DMS 273 treated with DMSO at 0.1 percent for 48 hours (cell line): Measurements from ENCODE around the gene PRDM16.

Experiments used
- DNase-seq: peaks from one replicate; lab custom pipeline; 2025; lab: John Stamatoyannopoulos, UW

The PRDM16 gene

DNA sequence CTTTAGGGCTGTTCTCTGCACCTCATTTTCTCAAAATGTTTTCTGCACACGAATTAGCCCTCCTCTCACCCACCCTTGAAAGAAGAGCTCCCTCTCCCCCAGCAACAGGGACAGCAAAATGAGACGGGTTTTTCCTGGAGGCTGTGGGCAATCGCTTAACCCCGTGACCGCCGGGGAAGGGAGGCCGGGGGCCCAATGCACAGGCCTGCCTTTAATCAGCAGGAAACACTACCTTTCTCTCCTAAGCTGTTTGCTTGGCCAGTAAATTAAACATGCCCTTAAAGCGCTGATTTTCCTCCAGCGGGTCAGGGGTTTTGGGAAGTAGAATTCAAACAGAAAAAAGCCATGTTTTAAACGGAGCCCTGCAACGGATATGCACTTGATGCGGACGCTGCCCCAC, 114.4 kb downstream of the PRDM16 start:
- DNase-seq = no peak

DNA sequence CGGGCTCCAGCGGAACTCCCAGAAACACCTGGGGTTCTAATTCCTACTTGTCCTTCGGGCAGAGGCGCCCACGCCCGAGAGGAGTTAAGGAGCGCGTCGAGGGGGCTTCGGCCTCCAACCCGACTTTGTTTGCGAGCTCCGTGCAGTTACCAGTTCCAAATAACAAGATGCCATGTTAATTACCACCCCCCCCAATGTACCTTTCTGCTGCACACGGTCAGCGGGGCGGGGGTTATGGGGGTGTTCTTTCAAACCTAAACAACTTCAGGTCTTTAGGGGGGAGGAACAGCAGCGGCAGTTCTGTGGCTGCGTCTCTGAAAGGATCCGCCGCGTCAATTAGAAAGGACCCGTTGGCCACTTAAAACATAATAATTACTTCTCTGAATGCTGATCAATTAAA, 114.8 kb downstream of the PRDM16 start:
- DNase-seq = no peak

DNA sequence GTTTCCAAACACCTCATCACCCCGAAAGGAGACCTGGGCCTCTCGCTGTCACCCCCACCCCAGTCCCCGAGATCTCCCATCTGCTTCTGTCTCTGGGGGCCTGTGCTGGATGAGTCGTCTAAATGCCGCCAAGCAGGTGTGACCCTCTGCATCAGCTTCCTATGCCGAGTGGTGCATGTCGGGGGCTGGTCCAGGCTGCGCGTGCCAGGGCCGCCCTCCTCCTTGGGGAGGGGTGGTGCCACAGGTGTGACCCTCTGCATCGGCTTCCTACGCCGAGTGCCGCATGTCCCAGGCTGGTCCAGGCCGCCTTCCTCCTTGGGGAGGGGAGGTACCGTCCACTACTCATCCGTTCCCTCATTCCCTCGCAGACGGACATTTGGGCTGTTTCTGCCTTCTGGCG, 115.7 kb downstream of the PRDM16 start:
- DNase-seq = no peak

DNA sequence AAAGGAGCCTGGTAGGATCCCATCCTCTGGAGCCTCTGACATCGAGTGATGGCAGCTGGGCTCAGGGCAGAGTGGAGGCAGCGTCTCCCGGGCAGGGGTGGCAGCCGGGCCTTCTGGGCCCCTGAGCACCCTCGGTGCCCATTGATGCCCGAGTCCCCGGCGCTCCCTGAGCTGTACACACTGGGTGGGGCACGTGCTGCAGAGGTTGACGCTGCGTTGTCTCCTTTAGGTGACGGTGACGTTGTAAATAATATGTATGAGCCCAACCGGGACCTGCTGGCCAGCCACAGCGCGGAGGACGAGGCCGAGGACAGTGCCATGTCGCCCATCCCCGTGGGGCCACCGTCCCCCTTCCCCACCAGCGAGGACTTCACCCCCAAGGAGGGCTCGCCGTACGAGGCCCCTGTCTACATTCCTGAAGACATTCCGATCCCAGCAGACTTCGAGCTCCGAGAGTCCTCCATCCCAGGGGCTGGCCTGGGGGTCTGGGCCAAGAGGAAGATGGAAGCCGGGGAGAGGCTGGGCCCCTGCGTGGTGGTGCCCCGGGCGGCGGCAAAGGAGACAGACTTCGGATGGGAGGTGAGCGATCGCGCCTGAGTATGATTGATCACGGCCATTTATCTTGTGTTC, 117.0 kb downstream of the PRDM16 start:
- no peak for DNase-seq

DNA sequence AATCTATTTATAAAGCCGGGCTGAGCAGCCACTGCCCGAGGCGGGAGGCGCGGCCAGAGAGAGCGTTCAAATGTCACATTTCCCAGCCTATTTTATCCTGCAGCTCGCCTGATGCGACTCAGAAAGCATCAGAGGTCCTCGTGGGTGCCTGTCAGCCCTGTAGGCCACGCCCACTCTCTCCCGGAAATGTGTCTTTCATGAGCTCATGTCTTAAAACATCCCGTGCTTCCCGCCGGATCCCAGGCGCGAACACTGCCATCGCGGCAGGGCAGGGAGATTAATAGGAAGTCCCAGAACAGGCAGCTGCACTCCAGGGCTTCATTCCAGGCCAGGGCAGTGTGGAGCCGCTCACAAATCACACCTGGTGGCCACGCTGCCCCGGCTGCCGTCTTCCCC, 117.5 kb downstream of the PRDM16 start:
- no peak for DNase-seq

DNA sequence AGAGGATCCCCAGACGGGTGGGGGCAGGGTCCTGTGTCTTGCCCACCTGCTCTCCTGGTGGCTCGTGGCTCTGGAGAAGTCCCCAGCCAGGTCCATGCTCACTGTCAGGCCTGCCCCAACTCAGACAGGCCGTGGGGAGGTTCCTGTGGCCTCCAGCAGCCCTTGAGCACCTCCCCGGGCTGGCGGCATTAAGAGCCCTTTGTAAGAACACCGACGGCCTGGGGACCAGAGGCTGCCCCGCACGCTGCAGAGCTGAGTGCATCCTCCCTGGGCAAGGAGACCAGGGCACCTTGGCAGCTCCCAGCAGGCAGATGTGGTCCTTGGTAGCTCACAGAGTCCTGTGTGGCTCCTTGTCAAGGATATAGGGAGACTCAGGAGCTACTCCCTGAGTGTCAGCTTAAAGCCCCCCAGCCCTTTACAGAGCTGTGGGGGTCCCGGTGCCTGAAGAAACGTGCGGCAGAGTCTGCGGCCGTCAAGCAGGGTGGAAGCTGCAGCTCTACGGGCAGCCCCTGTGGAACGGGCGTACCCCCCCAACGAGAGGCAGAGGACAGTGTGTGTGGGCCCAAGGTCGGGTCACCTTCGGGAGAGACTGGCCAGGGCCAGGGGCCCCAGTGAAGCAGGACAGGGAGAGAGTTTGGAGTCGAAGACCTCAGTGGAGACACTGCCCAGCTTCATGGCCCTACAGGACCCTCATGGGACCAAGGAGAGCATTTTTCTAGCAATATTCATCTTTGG, 118.6 kb downstream of the PRDM16 start:
- no peak for DNase-seq

DNA sequence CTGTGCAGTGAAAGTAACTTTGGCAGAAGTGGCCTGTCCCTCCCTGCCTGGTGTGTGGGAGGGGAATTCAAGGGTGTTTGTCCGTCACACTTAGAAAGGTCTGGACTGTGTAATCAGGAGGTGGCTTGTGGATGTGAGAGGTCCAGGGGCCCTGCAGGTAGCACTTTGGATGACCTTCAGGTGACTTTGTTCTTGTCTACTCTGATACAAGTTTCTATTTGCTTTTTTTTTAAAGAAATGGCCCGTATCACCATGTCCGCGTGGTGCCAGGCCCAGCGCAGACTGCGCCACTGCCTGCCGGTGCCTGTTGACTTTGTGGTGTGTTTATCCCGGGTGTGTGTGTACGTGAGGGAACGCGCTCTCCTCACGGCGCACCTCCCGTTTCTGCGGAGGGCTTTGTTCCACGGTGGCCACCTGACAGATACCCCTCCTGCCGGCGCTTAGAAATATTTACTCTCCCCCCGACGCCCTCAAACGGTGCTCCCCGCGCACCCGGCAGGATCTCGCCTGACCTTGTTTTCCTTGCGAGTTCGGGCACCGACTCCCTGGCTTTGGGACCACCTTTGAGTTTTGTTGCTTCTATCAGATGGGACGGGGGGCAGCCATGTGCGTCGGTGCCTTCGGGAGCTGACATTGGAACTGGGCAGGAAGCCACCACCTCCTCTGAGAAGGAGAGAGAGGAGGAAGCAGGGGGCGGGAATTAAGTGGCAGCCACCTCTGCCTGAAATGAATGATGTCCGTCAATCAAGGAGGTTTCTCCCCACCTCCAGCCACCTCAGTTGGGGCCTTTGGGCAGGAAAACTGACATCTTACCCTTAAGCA, 119.4 kb downstream of the PRDM16 start:
- no peak for DNase-seq

DNA sequence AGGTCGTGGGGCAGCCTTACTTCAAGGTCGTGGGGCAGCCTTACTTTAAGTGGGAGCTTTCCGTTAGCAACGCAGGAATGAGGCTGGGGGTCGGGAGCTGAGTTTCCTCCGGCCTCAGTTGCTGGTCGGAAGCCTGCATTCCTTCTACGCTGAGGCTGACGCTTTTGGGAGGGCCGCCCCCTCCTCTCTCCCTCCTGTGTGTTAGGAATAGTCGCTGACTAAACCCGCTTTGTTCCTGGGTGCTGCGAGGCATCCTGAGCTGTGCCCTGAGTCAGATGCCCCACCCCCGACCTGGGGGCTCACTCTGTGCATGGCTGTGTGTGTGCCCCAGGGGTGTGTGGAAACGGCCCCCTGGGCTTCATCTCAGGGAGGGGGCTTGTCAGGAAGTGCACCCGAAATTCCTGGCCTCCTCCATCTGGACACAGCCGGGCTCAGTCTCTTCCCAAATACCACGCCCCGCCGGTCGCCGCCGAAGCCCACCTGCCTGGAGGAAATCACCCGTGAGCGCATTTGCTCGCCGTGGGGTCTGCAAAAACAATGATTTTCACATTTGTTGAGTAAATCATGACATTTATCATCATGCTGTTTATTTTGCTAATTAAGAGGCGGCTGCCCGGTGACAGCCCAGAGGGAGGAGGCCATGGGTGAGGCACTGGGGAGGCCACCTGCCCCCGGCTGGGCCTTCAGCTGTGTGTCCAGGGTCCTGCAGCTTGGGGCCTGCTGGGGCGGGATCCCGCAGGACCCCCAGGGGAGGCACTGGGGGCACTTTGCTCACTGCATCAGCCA, 121.4 kb downstream of the PRDM16 start:
- DNase-seq = no peak

DNA sequence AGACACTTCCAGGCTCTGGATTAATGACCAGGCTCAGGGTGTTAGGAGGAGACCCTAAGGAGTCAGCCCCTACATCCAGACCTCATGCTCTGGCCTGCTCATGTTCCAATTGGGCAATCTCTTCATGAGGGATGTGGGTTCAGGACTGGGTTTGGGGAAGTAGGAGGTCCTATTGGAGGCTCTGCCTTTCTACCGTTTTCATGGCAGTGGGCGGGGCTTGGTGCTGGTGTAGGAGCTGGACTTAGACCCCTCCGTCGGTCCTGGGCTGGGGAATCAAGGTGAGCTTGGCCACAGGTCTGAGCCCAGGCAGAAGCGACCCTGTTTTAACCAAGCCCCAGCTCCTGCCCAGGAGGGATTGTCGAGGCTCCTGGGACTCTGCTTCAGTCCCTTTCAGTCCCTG, 123.4 kb downstream of the PRDM16 start:
- no peak for DNase-seq

DNA sequence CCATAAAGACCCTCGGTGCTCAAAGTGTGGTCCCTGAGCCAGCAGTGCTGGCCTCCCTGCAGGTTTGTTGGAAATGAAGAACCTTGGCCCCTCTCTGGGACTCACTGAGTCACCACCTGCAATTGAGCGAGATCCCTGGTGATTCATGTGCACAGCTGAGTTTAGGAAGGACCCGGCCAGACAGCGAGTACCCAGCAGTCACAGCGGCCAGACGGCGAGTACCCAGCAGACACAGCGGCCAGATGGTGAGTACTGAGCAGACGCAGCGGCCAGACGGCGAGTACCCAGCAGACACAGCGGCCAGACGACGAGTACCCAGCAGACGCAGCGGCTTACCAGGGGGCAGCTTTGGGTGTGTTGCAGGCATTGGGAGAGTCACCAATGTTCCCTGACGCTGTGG, 123.8 kb downstream of the PRDM16 start:
- DNase-seq = no peak

DNA sequence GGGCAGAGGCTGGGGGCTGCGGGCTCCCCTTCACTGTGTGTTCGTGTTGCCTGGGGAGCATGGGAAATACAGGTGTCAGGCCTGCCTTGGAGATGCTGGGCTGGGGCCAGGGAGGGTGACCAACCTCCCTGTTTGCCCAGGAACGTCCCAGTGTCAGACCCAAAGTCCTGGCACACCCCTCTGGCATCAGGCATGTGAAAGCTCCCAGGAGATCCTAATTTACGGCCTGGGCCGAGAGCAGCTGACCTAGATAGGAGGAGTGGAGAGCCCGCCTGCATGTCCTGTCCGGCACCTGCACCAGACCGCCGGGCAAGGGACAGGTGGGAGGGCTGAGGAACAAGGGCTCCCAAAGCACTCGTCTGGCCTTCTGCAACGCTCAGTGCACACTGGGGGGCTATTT, 124.8 kb downstream of the PRDM16 start:
- DNase-seq = no peak

DNA sequence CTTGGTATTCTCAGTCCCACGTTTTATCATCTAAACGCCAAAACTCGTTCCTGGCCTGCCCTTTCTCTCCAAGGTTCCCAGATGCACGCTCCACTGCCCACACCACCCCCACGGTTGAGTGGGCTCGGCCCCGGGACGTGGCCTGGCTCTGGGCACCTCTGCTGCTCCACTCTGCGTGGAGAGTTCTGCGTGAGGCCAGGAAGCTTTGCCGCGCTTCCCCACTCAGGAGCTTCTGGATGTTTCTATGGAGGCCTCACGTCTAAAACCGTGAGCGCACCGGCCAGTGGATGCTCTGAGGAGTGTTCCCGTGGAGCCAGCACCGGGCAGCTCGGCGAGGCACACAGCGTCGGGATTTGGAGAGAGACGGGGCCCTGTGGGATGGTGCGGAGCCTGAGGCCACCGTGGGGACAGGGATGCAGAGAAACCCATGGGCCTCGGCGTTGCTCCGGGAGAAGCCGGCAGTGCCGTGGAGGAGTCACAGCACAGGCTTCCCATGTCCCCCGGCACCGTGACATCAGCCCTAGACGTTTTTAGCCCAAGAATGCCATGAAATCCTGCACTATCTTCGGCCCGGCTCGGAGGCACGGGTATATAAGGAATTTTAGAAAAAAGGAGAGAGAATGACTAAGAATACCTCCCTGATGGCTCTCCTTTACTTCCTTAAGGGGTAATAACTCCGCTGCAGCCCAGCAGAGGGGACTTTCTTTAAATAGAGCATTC, 125.9 kb downstream of the PRDM16 start:
- no peak for DNase-seq

DNA sequence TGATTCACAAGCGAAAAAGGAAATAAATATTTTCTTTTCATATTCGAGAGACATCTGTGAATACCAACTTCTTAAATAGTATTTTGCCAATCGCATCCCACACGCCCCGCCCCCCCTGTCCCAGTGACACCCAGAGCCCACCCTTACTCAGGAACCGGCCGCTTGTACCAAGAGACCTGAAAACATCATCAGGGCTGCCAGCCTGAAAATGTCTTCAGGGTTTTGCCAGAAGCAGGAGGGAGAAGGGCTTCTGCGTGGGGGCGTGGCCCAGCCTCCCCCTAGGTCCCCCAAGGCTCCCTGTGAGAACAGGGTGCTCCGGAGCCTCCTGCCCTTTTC, 126.4 kb downstream of the PRDM16 start:
- DNase-seq = no peak

DNA sequence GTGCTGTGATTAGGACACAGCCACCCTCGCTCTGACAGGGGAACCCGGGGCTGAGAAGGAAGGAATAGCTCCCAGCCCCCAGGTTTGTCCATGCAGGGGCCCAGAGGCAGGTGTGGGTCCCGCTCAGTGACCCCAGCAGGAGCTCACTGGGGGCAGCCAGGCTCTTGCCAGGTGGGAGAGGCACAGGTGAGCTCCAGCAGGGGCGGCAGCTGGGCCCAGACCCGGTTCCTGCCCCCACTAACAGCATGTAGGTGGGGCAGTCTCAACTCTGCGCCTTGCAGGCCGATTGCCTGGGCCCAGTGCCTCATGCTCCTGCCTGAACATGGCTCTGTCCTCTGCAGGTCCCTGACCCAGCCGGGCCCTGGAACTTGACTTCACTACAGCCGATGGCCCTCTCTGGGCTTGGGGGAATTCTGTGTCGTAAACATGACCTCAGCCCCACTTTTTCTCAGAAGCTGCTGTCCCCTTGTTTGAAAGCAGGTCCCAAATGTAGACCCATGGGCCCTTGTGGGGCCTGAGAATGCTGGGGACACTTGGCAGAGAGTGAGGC, 127.0 kb downstream of the PRDM16 start:
- DNase-seq = no peak

DNA sequence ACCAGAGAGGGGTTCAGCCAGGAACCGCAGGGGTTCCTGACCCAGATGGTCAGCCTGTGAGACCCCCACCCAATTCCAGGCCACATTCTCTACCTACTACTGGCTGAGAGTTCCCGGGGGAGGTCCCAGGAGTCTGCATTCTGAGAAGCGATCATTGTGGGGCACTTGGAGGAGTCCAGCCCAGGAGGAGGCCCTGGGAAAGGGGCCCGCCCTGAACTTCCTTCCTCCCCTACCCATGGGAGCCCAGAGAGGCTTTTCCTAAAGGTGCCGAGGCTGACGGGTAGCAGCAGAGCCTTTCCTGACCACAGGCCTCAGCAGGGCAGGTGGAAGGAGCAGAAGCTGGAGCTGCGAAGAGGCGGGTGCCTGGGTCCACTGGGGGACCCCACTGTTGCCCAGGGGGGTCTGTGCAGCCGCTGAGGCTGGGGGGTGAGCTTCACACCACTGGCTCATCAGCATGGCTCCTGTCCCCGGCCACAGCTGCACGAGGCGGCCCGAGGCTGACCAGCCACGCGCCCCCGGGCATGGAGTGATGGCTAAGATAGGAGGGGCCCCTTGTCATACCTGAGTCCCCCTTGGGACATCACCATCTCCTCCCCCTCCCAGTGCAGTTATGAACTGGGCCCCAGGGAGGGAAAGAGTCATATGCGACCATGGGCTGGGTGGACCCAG, 127.7 kb downstream of the PRDM16 start:
- no peak for DNase-seq

DNA sequence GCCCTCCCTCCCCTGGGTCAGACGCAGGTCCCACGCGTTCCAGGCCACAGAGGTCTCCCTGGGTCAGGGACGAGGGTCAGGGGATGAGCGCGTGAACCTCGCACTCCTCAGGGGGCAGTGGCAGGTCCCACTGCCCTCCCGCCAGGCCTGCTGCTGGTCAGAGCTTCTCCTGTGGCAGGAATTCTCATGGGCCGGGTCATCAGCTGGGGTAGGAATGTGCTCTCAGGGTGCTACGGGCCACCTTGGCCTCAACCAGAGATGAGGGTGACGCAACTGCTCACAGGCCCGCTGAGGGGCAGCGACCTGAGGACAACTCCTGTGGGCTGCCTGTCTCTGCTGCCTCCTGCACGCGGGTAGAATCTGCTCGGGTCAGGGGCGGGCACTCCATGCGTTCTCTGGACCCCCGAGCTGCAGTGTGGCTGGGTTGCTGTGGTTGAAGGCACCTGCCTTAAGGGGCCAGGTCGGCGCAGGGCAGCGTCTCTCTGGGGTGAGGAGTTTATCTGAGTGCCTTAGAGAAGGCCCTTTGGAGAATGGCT, 128.8 kb downstream of the PRDM16 start:
- DNase-seq = no peak

DNA sequence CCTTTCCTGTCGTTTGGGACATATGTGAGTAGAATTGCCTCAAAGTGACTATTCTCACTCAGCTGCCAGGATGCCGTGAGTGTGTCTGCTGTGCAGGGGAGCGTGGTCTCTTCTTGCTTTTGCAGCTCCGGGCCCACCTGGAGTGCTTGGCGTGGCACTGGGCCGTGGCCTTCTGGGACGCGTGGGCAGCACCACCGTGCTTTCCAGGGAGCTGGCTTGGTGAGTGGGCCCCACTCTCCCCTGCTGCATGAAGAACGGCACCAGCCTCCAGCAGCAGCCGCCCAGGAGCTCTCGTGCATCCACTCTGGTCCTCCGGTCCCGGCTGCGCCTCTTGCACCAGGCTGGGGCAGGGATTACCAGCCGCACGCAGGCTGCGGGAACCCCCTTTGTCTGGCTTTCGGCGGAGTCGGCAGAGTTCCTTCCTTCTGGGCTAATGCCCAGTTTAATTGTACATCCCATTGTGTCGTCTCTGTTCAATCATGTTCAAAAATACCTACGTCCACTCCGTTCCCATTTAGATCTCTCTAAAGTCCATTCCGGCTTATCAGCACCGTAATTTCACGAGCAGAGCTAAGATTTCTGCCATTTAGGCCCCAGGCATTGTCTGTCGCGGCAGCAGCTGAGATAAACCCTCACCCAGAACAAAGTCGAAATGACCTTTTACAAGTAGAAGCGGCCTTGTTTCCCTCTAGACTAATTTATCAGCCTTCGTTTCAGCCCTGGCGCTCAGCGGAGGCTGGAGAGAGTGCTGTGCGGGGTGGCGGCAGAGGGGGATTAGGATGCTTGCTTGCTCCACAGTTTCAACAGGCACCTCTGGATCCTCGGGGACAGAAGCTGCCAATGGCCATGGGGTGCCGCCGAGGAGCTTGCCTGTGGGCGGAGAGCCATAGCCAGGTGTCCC, 129.6 kb downstream of the PRDM16 start:
- no peak for DNase-seq

DNA sequence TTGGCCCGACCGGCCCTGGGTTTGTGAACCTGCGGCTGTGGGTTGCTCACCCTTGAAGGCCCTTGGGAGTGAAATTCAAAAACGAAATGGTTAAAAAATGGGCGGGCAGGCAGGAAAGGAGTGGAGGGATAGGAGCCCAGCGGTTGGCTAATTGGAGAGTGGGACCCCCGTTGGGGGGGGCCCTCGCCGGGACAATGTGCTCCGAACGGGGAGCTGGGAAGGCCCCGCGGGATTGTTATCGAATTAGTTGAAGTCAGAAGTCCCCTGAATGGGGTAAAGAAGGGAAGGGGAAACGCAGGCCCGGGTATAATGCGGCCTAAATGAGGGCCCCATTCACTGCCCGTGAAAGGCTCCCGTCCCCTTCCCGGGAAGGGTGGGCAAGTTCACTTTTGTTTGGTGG, 135.7 kb downstream of the PRDM16 start:
- no peak for DNase-seq

DNA sequence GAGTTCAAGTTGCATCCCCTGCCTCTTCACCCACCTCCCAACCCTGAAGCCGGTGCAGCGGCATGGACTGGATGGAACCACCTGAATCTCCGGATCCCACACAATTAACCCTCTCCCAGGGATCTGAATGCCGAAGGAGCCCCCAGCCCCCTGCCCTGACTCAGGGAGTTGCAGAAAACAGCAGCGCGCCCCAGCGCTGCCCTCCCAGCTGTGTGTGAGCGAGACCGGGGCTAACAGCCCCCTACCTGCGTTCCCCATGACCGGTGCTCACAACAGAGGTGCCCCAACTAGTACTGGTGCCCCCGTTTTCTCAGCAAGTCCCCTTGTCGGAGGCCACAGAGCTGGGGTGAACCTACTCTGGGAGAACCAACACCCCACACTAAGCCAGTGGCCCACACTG, 136.8 kb downstream of the PRDM16 start:
- no peak for DNase-seq

DNA sequence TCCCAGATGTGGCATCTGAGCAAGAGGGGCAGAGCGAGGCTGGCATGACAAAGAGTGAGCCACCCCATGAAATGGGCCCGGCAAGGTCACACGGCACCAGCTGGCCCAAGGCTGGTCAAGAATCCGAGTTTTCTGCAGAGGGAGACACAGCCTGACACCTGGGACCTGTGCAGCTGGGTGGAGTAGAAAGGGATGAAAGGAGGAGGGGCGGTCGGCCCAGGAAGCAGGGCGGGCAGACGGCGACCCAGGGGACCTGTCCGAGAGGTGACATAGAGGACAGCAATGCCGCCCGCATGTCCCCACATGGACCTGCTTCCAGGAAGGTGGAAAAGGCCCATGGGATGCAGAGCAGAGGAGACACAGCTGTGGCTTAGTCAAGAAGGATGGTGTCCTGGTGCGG, 137.7 kb downstream of the PRDM16 start:
- DNase-seq = no peak
